ENCODE results near the gene XYLT1.

The XYLT1 gene

DNA sequence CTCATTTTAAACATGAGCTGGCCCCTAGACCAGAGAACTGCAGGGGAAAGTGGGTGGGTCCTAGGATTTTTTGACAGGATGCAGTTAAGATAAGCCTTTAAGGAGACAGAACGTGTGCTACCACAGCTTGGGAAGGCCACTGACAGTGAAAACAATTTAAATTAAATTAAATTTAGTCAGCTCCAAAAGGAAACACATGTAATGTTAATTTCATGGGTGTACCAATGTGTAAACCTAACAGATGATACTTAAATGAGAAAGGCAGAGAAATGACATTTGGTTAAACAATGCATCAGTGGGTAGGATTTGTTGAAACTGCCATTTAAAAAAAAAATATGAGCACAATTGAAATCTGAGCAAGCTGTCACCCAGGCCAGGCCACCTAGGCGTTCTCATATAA is 250.8 kb downstream of the XYLT1 start:
- no peak for DNase-seq

DNA sequence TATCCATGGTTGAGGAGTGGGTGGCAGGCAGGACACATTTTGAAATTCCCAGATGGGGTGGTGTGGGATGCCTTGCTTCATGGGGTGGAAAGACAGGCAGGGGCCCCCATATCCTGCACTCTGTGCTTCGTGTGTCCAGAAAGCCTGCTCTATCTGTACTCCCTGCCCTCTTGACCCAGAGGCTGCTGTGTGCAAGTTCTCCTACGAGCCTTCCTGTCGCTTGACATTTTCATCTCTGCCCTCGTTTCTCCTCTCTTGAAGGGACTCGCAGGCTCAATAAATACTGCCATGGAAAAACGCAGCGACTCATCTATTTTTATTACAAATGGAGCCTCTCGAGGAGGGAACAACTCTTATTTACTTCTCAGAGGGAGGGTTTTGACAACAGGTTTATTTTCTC is 254.8 kb downstream of the XYLT1 start:
- DNase-seq = no peak

DNA sequence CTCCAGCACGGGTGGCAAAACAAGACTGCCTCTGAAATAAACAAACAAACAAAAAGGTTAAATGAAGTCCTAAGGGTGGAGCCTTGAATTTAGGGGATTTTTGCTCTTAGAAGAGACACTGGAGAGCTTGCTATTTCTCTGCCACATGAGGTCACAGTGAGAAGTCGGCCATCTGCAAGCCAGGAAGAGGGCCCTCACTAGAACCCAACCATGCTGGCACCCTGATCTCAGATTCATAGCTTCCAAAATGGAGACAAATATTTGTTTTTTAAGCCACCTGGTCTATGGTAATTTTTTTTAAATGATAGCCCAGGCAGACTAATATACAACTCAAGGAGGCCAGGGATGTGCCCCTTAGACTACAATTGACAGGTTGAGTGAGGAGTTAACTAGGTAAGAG is 255.5 kb downstream of the XYLT1 start:
- no peak for DNase-seq

DNA sequence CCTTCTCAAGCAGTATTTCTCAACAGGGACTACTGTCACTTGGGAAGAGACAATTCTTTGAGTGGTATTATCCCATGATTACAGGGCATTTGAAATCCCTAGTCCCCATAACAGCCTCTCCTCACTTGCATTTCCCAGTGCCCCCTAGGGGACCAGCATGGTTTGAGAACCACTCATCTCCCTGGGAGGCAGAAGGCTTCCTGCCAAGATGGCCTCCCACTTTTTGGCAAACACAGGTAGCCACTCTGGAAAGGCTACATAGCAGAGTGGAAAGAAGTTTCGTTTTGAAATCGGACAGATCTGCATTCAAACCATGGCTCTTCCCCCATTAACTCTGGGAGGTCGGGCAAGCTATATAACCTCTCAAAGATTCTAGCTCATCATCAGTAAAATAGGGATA is 256.8 kb downstream of the XYLT1 start:
- DNase-seq = no peak

DNA sequence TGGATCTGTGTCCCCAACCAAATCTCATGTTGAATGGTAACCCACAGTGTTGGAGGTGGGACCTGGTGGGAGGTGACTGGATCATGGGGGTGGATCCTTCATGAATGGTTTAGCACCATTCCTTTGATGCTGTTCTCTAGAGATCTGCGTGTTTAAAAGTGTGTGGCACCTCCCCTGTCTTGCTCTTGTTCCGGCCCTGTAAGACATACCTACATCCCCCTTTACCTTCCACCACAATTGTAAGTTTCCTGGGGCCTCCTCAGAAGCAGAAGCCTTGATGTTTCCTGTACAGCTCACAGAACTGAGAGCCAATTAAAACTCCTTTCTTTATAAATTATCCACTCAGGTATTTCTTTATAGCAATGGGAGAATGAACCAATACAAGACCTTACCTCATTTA is 257.7 kb downstream of the XYLT1 start:
- no peak for DNase-seq

DNA sequence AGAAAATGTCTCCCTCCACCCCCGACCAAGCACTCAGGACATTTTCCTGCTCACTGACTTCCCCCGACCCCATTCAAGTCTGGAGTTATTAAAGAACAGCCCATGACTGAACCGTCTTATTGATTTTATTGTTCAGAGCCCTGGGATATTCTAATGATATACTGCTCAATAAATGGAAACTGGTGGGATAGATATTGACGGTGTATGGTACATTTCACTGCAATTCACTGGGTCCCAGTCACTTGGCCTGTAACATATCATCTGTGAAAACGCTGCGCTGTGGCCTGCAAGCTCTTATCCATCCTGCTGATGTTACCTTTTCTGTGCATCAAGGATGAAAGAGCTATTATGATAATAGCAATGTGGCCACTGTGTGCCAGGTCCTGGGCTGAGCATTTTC is 258.2 kb downstream of the XYLT1 start:
- DNase-seq = no peak

DNA sequence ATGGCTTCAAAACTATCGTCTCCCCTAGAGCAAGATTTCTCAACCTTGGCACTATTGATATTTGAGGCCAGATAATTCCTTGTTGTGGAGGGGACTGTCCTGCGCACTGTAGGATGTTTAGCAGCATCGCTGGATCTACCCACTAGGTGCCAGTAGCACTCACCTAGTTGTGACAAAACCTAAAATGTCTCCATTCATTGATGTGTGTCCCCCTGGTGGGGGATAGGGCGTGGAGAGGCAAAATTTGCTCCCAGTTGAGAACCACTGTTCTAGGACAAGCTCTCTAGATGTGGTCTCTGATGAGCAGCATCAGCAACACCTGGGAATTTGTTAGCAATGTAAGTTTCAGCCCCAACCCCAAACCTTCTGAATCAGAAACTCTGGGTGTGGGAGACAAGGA is 259.0 kb downstream of the XYLT1 start:
- DNase-seq = no peak

DNA sequence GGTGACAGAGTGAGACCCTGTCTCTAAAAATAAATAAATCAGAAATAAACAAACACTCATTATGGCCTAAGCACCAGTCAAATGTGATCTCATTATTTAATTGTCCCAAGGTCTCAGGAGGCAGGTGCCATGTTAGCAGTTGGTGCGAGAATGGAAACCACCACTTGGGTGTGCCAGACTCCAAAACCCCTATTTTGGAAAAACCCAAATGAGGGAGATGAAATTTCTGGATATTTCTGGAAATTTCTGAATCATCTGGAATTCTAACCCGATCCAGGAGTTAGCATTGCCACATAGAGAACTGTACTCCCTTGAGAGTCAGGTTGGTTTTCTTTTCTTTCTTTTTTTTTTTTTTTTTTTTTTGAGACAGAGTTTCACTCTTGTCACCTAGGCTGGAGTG is 264.0 kb downstream of the XYLT1 start:
- no peak for DNase-seq

DNA sequence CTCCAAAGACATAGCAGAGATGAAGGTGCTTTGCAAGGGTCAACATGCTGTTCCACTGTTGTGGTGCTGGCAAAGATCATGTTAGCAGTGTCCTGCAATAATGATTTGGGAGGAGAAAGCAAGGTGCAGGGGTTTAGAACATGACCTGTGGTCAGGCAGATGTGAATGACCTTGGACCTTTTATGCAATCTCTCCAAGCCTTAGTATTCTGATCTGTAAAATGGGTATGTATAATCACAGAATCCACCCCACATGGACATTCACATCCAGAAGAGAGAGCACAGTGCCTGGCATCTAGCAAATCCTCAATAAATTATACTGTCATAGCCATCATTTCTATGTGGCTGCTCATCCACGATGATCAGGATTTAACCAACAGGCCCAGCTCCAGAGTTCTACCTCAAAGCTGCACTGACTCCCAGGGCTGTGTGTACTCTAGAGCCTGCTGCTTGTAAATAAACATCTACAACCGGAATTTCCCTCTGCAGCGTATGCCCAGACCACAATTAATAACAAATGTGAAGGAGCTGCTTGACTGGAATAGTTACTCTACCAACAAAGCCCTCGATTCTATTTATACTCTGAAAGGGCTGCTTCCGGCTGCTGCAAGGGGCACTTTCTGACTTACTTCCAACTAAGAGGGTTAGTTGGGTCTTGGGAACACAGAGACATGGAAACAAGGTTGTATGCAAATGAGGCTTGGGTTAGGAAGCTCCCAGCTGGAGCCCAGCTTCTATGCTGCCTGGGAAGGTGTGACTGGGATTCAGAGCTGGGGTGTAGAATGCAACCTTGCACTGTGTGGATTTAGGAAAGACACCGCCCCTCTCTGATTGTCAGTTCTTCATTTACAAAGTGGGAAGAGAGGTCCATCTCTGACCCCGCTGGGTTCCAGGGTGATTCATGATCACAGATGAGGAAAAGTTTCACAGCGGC is 265.2 kb downstream of the XYLT1 start:
- no peak for DNase-seq

DNA sequence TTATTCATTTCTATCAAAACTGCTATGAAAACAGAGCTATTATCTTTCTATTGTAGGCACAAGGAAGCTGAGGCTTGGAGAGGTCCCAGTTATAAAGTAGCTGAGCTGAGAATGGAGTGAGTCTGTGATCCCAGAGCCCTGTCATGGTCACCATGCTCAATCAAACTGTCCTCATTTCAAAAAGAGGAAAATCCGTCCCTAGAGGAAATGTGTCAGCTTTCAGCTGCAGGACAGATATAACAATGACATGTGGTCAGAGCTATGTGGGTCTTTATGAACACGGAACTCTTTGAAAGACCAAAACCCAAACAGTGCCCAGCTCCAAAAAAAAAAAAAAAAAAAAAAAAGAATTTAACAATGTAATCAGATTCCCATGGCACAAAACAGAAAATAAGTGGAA is 266.1 kb downstream of the XYLT1 start:
- DNase-seq = no peak

DNA sequence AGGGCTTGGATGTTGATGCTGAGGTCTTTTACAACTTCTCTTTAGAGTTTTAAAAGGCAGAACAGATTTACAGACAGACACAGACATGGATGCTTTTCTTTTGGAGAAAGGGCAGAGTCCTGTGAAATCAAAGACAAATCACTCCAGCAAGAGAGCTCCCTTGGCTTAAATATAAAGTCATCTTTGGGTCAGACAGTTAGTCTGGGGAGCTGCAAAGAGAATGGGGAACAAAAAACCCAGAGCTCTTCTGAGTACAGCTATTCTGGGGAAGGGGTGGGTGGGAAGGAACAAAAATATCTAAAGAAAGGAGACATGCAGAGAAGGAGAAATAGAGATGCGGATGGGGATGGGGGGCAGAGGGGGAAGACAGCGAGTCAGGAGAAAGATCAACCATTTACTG is 266.6 kb downstream of the XYLT1 start:
- no peak for DNase-seq

DNA sequence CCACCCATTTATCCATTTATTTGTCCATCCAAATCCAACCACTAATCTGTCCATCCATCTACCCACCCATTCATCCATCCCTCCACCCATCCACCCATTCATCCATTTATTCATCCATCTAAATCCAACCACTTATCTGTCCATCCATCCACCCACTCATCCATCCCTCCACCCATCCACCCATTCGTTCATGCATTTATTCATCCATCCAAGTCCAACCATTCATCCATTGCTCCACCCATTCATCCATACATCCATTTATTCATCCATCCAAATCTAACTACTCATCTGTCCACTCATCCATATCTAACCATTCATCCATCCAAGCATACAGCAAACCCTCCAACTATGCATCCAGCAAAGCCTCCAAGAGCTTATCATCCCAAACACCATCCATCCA is 267.3 kb downstream of the XYLT1 start:
- no peak for DNase-seq

DNA sequence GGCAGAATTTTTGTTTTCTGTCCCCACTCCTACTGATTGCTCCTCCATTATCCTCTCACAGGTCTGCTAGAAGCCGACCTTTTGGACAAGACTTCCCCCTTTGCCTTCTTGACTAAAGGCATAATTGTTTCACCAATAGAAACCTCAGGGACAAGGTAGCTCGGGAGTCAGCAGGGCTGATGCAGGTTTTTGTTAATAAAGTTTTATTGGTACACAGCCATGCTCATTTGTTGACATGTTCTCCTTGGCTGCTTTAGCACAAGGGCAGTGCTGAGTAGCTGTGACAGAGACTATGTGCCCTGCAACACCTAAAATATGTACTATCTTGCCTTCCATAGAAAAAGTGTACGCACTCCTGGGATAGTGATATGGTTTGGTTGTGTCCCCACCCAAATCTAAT is 271.6 kb downstream of the XYLT1 start:
- no peak for DNase-seq

DNA sequence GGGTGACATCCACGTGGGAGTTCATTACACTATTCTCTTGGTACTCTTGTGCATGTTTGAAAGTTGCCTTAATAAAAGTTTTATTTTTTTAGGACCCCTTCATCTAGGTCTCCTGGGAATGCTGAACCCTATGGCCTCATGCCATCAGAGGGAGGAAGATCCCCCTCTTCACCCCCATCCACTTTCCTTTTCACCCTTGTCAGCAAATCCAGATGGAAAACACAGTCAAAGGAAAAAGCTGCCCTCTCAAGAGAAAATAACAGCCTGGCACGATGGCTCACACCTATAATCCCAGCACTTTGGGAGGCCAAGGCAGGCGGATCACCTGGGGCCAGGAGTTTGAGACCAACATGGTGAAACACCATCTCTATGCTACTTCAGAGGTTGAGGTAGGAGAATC is 274.2 kb downstream of the XYLT1 start:
- no peak for DNase-seq

DNA sequence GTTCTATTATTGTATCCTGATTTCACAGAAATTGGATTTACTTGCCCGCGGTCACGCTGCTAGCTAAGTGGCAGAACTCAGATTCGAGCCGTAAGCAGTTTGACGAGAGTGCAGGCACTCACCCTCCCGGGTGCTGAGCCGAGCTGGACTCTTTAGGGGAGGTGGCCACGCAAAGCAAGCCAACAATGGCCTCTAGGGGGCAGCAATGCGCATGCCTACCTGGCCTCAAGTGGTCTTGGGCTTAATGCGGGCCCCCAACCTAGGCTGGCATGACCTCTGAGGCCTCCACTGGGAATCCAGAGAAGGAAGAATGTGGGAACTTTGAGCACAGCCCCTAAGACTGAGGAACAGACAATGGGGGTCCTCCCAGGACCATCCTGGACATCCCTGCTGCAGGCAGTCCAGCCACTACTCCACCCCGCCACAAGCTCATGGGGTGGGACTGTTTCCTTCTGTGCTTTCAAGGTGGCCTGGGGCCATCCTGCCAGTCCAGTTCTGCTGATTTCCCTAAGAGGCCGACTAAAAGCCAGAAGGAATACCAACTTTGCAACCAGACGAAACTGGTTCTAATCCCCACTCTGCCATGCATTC is 276.5 kb downstream of the XYLT1 start:
- no peak for DNase-seq

DNA sequence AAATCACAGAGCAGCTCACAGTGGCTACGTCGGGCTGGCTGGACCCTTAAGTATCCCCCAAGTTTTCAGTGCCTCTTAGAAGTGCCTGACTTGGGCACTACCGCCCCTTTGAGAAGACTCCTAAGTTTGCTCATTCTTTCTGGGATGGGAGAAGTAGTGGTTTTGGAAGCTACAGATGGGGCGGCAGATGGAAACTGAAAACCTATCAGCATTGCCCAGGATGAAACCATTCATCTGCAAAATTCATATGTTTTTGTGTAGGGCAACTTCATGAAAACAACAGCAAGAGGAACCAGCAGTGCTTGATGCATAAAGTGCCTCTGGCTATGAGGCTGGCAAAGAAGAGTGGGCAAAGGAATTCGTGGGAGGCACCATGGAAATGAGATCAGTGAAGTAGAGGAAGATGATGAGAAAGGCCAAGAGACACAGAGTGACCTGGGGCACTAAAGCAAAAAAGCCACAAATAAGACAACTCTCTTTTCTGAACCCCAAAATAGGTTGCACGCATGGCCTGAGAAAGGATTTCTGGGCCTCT is 277.1 kb downstream of the XYLT1 start:
- no peak for DNase-seq

DNA sequence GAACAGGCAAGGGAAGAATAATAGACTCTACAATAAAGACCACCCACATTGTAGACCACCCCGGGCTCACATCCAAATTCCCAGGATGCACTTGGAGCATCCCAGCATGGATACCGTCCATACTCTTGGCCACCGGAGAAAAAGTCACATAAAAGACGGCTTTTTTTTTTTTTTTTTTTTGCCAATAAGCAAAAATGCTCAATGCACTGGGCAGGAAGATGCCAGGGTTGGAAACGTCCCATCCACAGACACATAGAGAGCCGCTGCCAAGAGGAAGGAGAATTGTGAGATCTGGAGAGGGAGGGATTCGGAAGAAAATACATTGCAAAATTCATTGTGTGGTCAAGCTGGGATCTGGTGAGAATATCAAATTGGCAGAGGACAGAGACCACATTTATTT is 286.7 kb downstream of the XYLT1 start:
- DNase-seq = no peak

DNA sequence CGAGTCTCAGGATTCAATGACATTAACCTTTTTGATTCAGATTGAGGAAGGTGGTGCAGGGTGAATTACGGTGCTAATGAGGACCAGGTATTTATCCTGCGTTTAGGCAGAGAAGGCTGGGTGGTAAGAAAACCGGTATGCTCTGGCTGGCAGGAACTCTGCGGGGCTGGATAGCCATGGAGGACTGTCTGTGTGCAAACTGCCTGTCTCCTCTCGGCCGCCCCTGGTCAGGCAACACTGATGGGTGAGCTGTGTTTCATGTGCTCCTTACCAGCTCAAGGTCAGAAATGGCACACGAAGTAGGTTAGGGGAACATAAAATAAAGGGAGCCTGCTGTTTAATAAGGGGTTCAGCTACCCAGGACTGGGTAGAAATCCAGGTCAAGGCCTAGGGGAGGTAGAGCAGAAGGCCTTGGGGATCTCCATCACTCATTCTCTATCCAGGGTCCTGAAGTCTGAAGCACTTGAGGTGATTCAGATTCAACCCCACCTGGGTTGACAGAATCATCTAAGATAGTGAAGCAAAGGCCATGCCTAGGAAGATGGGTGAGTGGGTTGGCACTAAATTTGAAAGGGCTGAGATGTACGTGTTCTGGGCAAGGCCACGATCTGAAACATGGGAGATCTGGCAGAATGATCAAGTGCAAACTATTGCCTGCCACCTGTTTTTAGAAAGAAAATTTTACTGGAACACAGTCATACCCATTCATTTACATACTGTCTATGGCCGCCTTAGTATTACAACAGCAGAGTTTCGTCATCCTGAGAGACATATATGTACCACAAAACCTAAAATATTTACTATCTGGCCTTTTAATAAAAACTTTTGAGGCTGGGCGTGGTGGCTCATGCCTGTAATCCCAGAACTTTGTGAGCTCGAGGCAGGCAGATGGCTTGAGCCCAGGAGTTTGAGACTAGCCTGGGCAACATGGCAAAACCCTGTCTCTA is 292.5 kb downstream of the XYLT1 start:
- DNase-seq = no peak

DNA sequence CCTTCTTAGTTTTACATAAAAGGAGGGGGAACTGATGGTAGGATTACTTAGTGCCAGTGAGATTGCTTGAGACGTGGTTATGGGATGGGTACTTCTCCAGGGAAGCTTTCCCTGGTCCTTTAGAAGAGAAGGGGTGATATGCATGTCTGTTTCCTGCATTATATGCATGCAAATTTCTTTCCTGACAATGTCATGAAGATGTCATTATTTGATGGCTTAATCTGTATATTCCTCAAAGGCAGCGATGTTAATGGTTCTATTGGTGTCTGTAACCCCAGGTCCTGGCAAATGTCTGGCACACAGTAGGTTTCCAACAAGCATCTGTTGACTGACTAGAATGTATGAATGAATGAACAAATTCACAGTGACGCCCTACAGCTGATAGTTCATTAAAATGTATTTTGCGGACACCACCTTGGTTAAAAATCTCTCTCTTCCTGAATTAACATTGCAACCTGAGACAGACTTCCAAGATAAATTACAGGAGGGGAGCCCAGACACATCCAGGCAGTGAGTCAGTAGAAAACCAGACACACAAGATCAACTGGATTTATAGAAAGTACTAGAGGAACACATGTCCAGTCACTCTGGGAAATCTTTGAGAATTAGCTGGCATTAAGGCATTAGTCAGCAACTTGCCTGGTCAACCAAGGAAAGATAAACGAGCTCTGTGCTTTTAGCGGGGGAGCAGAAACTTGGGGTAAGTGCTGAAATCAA is 293.4 kb downstream of the XYLT1 start:
- no peak for DNase-seq

DNA sequence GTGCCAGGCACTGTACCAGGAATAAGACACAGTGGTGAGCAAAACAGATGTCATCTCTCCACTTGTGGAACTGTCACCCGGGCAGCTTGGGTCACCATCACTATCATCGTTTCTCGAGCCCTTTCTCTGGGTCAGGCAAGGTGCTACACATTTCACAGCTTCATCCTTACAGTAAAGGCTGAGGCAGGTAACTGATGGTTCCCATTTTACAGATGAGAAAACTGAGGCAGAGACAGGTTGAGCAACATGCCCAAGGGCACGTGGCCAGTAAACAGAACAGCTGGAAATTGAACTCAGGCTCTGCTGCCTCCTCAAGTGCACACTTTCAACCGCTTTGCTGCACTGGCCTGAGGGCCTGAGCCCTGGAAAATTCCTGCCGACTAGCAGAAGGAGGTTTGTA is 294.6 kb downstream of the XYLT1 start:
- DNase-seq = no peak

DNA sequence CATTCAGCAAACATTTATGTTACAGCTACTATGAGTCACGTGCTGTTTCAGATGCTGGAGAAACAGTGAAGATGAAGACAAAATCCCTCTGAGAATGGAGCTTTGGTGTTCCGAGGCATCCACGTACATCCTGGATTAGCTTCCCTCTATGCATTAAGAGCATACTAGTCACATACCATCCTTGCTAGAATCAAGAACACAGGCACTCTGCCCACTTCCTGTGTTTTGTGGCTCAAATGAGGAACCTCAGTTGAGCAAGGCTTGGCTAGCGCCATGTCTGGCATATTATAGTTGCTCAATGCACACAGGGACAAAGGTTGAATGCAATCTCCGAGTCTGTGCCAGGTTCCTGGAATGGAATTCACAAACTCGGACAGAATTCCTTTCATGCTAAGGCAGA is 297.5 kb downstream of the XYLT1 start:
- DNase-seq = no peak

Measured in NCI-H1105 (cell line).